Endodermal cell (in vitro differentiated cells): ENCODE data around the gene CLCNKB. TPM values are rescaled to one million over a fixed set of nuclear protein-coding genes. Genes with fewer than 3 reads are reported as not detected.
A peak's percentile ranks its signal among the peaks of the same experiment; 100 is the strongest.
"Not testable (repeated sequence)": the region's sequence is repeated elsewhere in the genome, so short reads cannot be mapped to it uniquely, and the experiment has no call there.

ENCODE experiments used
- DNase-seq: peaks from one replicate; pipeline ENCODE4 v3.0.0-alpha.2; 2017
- H3K27ac ChIP-seq: 2 replicates; pipeline ENCODE4 v1.5.1; 2013; ENCODE audit warnings: mild to moderate bottlenecking, low read depth, low read length, moderate library complexity
- H3K27me3 ChIP-seq: 2 replicates; pipeline ENCODE4 v1.6.1; 2013; ENCODE audit warnings: mild to moderate bottlenecking, low read length, moderate library complexity; ENCODE audit not compliant: insufficient read depth, control insufficient read depth, poor library complexity, severe bottlenecking
- H3K36me3 ChIP-seq: 2 replicates; pipeline ENCODE4 v1.7.0; 2013; ENCODE audit warnings: mild to moderate bottlenecking, low read length, moderate library complexity; ENCODE audit not compliant: control insufficient read depth, insufficient read depth
- H3K4me1 ChIP-seq: one replicate; pipeline ENCODE4 v1.7.0; 2013; ENCODE audit warnings: low read length; ENCODE audit not compliant: control insufficient read depth, insufficient read depth
- H3K4me3 ChIP-seq: 2 replicates; pipeline ENCODE4 v1.5.1; 2013; ENCODE audit warnings: mild to moderate bottlenecking, low read length, moderate library complexity
- H3K9ac ChIP-seq: 2 replicates; pipeline ENCODE4 v1.6.1; 2013; ENCODE audit warnings: mild to moderate bottlenecking, low read length, moderate library complexity; ENCODE audit not compliant: poor library complexity, severe bottlenecking; ENCODE audit errors: extremely low read depth
- H3K9me3 ChIP-seq: 2 replicates; pipeline ENCODE4 v1.6.1; 2013; ENCODE audit warnings: mild to moderate bottlenecking, low read length, moderate library complexity; ENCODE audit not compliant: control insufficient read depth
- H3K27ac Mint-ChIP-seq: 2 replicates; pipeline ENCODE4 v1.8.0; 2020; ENCODE audit warnings: mixed read lengths
- H3K27me3 Mint-ChIP-seq: 2 replicates; pipeline ENCODE4 v1.8.0; 2021; ENCODE audit warnings: mild to moderate bottlenecking, mixed read lengths; ENCODE audit not compliant: insufficient read depth
- H3K36me3 Mint-ChIP-seq: 2 replicates; pipeline ENCODE4 v1.8.0; 2020; ENCODE audit warnings: low read depth, mixed read lengths
- H3K4me1 Mint-ChIP-seq: 2 replicates; pipeline ENCODE4 v1.8.0; 2020; ENCODE audit warnings: mixed read lengths
- H3K4me3 Mint-ChIP-seq: 2 replicates; pipeline ENCODE4 v1.8.0; 2020; ENCODE audit warnings: mild to moderate bottlenecking, moderate library complexity, mixed read lengths
- H3K9me3 Mint-ChIP-seq: 2 replicates; pipeline ENCODE4 v1.8.0; 2020; ENCODE audit warnings: mild to moderate bottlenecking, mixed read lengths
- WGBS, 2 experiments: methylation state at CpG; one replicate each; pipeline versions ENCODE4 v1.1.5 to v1.1.7; 2013; ENCODE audit warnings: missing lambda C conversion rate in 2 of 2, mixed read lengths in 1 of 2; ENCODE audit not compliant: insufficient coverage in 1 of 2, insufficient read length in 1 of 2; 5-methylcytosine and 5-hydroxymethylcytosine counted together
- total RNA-seq, 2 donors: library from RNA; stranded (reverse); fragmentation: NEBNext Ultra II Directional in 1 of 2; extraction: Animal tissue kit (Norgen Biotek cat#: 25700) in 1 of 2; gene quantifications; 2 replicates in 1 of 2; 3 replicates in 1 of 2; pipeline ENCODE4 v1.2.1, GENCODE V29; 2021
- TF ChIP-seq, protein P1 (sequence below): fragments of 200-600 bp; sonication (generic); conservative IDR thresholded peaks from 2 replicates; pipeline ENCODE4 v1.5.0; 2021; ENCODE audit warnings: antibody characterized with exemption, mild to moderate bottlenecking

CLCNKB gene
- total RNA-seq, 2 donors from 2014 or later, result 3.6 to 3.7 TPM

- peaks cover 9% of the 10 kb centered on the region for H3K4me1 Mint-ChIP-seq
- 33 to 43% methylated on average over 11 to 18 of the region's 18 CpGs for WGBS, 2 experiments
- H3K4me3 ChIP-seq, result no peak overlapping the region
- H3K9me3 Mint-ChIP-seq, result no peaks in the 10 kb centered on the region
- H3K9me3 ChIP-seq, result no peaks in the 10 kb centered on the region
- no peaks in the 10 kb centered on the region for H3K4me1 ChIP-seq
- peak; percentile 100 for DNase-seq
- no peak overlapping the region for H3K27ac ChIP-seq
- no peak overlapping the region for H3K9ac ChIP-seq
- no peaks in the 10 kb centered on the region for H3K36me3 Mint-ChIP-seq
- H3K36me3 ChIP-seq, result no peaks in the 10 kb centered on the region
- H3K4me3 Mint-ChIP-seq, result no peak overlapping the region
- H3K27me3 Mint-ChIP-seq, result peaks cover 3% of the 10 kb centered on the region
- H3K27me3 ChIP-seq, result no peaks in the 10 kb centered on the region
- TF ChIP-seq, protein P1, sequence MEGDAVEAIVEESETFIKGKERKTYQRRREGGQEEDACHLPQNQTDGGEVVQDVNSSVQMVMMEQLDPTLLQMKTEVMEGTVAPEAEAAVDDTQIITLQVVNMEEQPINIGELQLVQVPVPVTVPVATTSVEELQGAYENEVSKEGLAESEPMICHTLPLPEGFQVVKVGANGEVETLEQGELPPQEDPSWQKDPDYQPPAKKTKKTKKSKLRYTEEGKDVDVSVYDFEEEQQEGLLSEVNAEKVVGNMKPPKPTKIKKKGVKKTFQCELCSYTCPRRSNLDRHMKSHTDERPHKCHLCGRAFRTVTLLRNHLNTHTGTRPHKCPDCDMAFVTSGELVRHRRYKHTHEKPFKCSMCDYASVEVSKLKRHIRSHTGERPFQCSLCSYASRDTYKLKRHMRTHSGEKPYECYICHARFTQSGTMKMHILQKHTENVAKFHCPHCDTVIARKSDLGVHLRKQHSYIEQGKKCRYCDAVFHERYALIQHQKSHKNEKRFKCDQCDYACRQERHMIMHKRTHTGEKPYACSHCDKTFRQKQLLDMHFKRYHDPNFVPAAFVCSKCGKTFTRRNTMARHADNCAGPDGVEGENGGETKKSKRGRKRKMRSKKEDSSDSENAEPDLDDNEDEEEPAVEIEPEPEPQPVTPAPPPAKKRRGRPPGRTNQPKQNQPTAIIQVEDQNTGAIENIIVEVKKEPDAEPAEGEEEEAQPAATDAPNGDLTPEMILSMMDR, result peak; percentile 93
- peak overlapping the region; percentile 61 for H3K27ac Mint-ChIP-seq
Observed at GRCh38 chr1:16055613-16056520, 12.3 kb downstream of the CLCNKB start.

DNA sequence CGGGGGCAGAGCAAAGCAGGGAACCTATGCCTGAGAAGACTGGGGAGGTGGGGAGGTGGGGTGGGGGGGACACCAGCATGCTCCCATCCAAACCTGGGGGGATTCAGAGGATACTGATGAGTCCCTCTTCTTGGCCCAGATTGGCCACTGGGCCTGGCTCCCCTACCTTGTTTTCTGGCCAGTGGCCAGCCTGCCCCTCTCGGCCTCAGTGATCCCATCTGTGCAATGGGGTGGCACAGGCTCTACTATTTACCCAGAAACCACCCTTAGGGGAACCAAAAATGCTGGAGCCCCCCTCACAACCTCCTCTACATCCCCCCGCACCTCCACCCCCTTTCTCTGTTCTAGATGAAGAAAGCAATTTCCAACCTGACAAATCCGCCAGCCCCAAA, 12.9 kb downstream of the CLCNKB start:
- H3K27ac Mint-ChIP-seq, result peak overlapping the region; percentile 61
- WGBS, 2 experiments, result 60 to 86% methylated on average over 1 to 3 of the region's 4 CpGs
- H3K4me1 Mint-ChIP-seq, DNase-seq, H3K4me3 Mint-ChIP-seq, H3K9me3 Mint-ChIP-seq, H3K36me3 Mint-ChIP-seq, H3K9me3 ChIP-seq, H3K36me3 ChIP-seq, H3K4me1 ChIP-seq, H3K27me3 ChIP-seq, H3K27ac ChIP-seq, H3K27me3 Mint-ChIP-seq, H3K9ac ChIP-seq, H3K4me3 ChIP-seq: not testable (repeated sequence)

DNA sequence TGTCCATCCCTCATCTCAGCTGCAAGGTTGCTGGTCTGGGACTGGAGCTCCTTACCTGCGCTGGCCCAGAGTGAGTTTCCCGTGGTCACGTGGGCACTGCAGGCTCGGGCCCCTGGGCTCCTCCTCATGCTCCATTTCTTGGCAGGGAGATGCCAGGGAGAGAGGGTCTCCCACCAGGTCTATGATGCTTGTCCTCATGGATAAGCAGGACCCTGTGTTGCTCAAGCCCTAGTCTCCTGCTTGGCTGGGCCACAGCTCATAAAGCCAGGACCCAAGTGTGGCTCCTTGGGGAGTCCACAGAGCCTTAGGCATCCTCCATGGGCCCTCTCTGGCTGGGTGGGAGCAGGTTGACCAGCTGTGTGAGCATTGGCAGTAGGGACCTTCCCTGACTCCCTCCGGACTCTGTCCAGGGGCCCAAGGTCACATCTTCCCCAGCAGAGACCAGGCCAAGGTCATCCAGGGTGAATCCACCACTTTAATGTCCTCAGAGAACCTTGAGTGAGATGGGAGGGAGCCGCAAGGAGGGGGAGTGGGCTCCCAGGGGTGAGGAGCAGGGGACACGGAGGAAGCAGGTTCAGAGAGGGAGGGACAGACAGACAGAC, 13.8 kb downstream of the CLCNKB start:
- not testable (repeated sequence) for H3K9me3 ChIP-seq

GRCh38 chr1:16058394-16059120, 15.0 kb downstream of the CLCNKB start:
- not testable (repeated sequence) for H3K27ac Mint-ChIP-seq, H3K4me3 Mint-ChIP-seq, H3K9me3 ChIP-seq, H3K27me3 ChIP-seq, H3K27me3 Mint-ChIP-seq, DNase-seq, H3K4me1 Mint-ChIP-seq, H3K36me3 Mint-ChIP-seq, H3K4me3 ChIP-seq, H3K4me1 ChIP-seq, H3K9ac ChIP-seq, H3K36me3 ChIP-seq, H3K9me3 Mint-ChIP-seq, H3K27ac ChIP-seq
- 80 to 100% methylated on average over 2 to 7 of the region's 20 CpGs for WGBS, 2 experiments

More for the DNA sequence above, 13.8 kb downstream of the CLCNKB start:
- H3K4me3 ChIP-seq, H3K27me3 Mint-ChIP-seq, H3K9ac ChIP-seq, H3K4me1 ChIP-seq, H3K9me3 Mint-ChIP-seq, H3K36me3 Mint-ChIP-seq, H3K4me3 Mint-ChIP-seq, H3K27me3 ChIP-seq, H3K27ac Mint-ChIP-seq, H3K36me3 ChIP-seq, DNase-seq, H3K27ac ChIP-seq, H3K4me1 Mint-ChIP-seq: not testable (repeated sequence)
- 93 to 100% methylated on average over 2 to 6 of the region's 7 CpGs for WGBS, 2 experiments
